ENCODE measurements around the gene TLCD4. TPM values are rescaled to one million over a fixed set of nuclear protein-coding genes. Genes with fewer than 3 reads are reported as not detected.

The TLCD4 gene
- total and polyA plus RNA-seq, 10 of the 15 experiments (the other 5 are each of a cell fraction or from before 2014, with no cell fraction given) = under 0.01 to 0.10 (median 0.04) TPM; not detected in 5

GRCh38 chr1:95133687-95134086 is 16.5 kb downstream of the TLCD4 start:
- Histone ChIP-seq H3K27ac (ENCODE audit: control insufficient read depth, insufficient read depth) (no peak overlapping the region), H3K4me3 (no peak overlapping the region), H3K79me2 (ENCODE audit: control insufficient read depth, insufficient read depth, low read length) (no peaks in the 10 kb centered on the region), H3K36me3 (ENCODE audit: control insufficient read depth in 2 of 2, insufficient read depth in 2 of 2, low read length in 1 of 2) (no peaks in the 10 kb centered on the region), H4K20me1 (ENCODE audit: control insufficient read depth, insufficient read depth) (no peaks in the 10 kb centered on the region), H3K27me3 (replicated peaks in 1 of 2; ENCODE audit: control insufficient read depth in 2 of 2, insufficient read depth in 2 of 2, low read length in 1 of 2) (no peaks in the 10 kb centered on the region; a peak in 1 of 4 replicates), H2AFZ (ENCODE audit: control insufficient read depth, low read depth, low read length) (no peak overlapping the region), H3K4me2 (ENCODE audit: control insufficient read depth, insufficient read depth) (no peak overlapping the region), H3K9me3 (replicated peaks; ENCODE audit: control insufficient read depth, insufficient read depth, low read length) (no peaks in the 10 kb centered on the region), H3K4me1 (ENCODE audit: control insufficient read depth, insufficient read depth, low read length) (no peaks in the 10 kb centered on the region), H3K9ac (ENCODE audit: control insufficient read depth, insufficient read depth, low read length) (no peak overlapping the region)
- ChIA-PET CTCF (interaction anchor here (0.9 kb wide), 1 partner anchor 16 kb away, joined by 3 read pairs; the partner anchor contains the start of gene TLCD4), RAD21 (ENCODE audit: unreplicated experiment) (no interaction called here), SMC1A (ENCODE audit: uncharacterized antibody, unreplicated experiment) (interaction anchor here (0.6 kb wide), 1 partner anchor 358 kb away, joined by 3 read pairs; no protein-coding TSS in a partner anchor), POLR2A (no interaction called here)
- ATAC-seq (no peak), DNase-seq (ENCODE audit: low read depth, low spot score) (no peak), FAIRE-seq (no peak)
- intact Hi-C loops (cut with micrococcal nuclease; ENCODE audit: unreplicated experiment) = no loop called here
- BruUV-seq (replicated peaks) = no TSS peak
- in situ Hi-C loops (cut with MboI) = no loop called here
- no peak for TF ChIP-seq POLR2A (IDR thresholded peaks at IDR 0.05; ENCODE audit: low read depth, low read length)
- TF ChIP-seq CREM (IDR thresholded peaks at IDR 0.05; ENCODE audit: low read depth) = no peak
- no peak for TF ChIP-seq JUNB (IDR thresholded peaks at IDR 0.05)
- no peak for TF ChIP-seq POLR2AphosphoS5 (IDR thresholded peaks at IDR 0.05; ENCODE audit: low read length)
- no peak for TF ChIP-seq ZBTB33 (IDR thresholded peaks at IDR 0.05)
- TF ChIP-seq DPF2 (IDR thresholded peaks at IDR 0.05) = no peak

DNA sequence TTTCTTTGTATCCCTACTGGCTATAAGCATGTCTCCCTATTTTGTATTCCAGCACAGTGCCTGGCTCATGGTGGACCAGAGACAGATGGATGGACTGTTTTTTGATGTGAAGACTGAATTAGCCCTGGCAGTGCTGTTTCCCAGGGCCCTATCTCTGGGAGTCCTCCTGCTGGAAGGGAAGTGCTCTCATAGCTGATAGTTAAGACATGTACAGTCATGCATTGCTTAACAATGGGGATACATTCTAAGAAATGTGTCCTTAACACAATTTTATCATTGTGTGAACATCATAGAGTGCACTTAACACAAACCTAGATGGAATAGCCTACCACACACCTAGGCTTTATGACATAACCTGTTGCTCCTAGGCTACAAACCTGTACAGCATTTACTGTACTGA is 21.1 kb downstream of the TLCD4 start:
- DNase-seq (ENCODE audit: low read depth, low spot score) (no peak), FAIRE-seq (no peak), ATAC-seq (no peak)
- H3K27me3 ChIP-seq (replicated peaks in 1 of 2; ENCODE audit: control insufficient read depth in 2 of 2, insufficient read depth in 2 of 2, low read length in 1 of 2) = no peaks in the 10 kb centered on the region
- POLR2A ChIA-PET = no interaction called here
- no peak overlapping the region for H2AFZ ChIP-seq (ENCODE audit: control insufficient read depth, low read depth, low read length)
- in situ Hi-C loops (cut with MboI) (no loop called here), intact Hi-C loops (cut with micrococcal nuclease; ENCODE audit: unreplicated experiment) (no loop called here)
- H4K20me1 ChIP-seq (ENCODE audit: control insufficient read depth, insufficient read depth) = no peaks in the 10 kb centered on the region
- SMC1A ChIA-PET (ENCODE audit: uncharacterized antibody, unreplicated experiment) = interaction anchor here (1.2 kb wide), 1 partner anchor 35 kb away, joined by 3 read pairs; no protein-coding TSS in a partner anchor
- H3K4me3 ChIP-seq = no peak overlapping the region
- H3K27ac ChIP-seq (ENCODE audit: control insufficient read depth, insufficient read depth) = no peak overlapping the region
- H3K9me3 ChIP-seq (replicated peaks; ENCODE audit: control insufficient read depth, insufficient read depth, low read length) = no peaks in the 10 kb centered on the region
- no peaks in the 10 kb centered on the region for H3K4me1 ChIP-seq (ENCODE audit: control insufficient read depth, insufficient read depth, low read length)
- H3K9ac ChIP-seq (ENCODE audit: control insufficient read depth, insufficient read depth, low read length) = no peak overlapping the region
- H3K79me2 ChIP-seq (ENCODE audit: control insufficient read depth, insufficient read depth, low read length) = no peaks in the 10 kb centered on the region
- RAD21 ChIA-PET (ENCODE audit: unreplicated experiment) = interaction anchor here (0.6 kb wide), 1 partner anchor 57 kb away, joined by 3 read pairs; no protein-coding TSS in a partner anchor
- no peaks in the 10 kb centered on the region for H3K36me3 ChIP-seq (ENCODE audit: control insufficient read depth in 2 of 2, insufficient read depth in 2 of 2, low read length in 1 of 2)
- no TSS peak for BruUV-seq (replicated peaks)
- CTCF ChIA-PET = no interaction called here
- H3K4me2 ChIP-seq (ENCODE audit: control insufficient read depth, insufficient read depth) = no peak overlapping the region
- TF ChIP-seq CUX1 (IDR thresholded peaks at IDR 0.05; ENCODE audit: insufficient replicate concordance, low read depth, low read length) (no peak), HDAC6 (IDR thresholded peaks at IDR 0.05; ENCODE audit: unreplicated experiment) (no peak), RAD51 (IDR thresholded peaks at IDR 0.05) (no peak), SREBF1 (IDR thresholded peaks at IDR 0.05; ENCODE audit: low read length) (no peak), RCOR1 (conservative IDR thresholded peaks at IDR 0.05; ENCODE audit: low read depth, low read length) (no peak), SIN3A (IDR thresholded peaks at IDR 0.05; ENCODE audit: low read depth, low read length) (no peak), ZNF384 (IDR thresholded peaks at IDR 0.05; ENCODE audit: borderline replicate concordance, low read depth, low read length) (no peak), MYB (IDR thresholded peaks at IDR 0.05; ENCODE audit: borderline replicate concordance, low read depth, low read length) (no peak)

Measured in GM12878 (cell line).